Muscle layer of colon (tissue), 2 donors: ENCODE data around the gene DOK6.
"Not testable (repeated sequence)": the region's sequence is repeated elsewhere in the genome, so short reads cannot be mapped to it uniquely, and the experiment has no call there.

ENCODE experiments used
- H3K27ac ChIP-seq: one replicate; pipeline ENCODE4 v1.7.0; 2013; ENCODE audit warnings: low read depth, mild to moderate bottlenecking, low read length, moderate library complexity
- H3K27me3 ChIP-seq, 2 donors: one replicate each; pipeline ENCODE4 v1.7.0; 2013; ENCODE audit warnings: low read length in 2 of 2, mild to moderate bottlenecking in 2 of 2; ENCODE audit not compliant: insufficient read depth in 2 of 2, control insufficient read depth in 1 of 2
- H3K36me3 ChIP-seq: one replicate; pipeline ENCODE4 v1.7.0; 2013; ENCODE audit warnings: mild to moderate bottlenecking, low read length; ENCODE audit not compliant: insufficient read depth
- H3K4me1 ChIP-seq: one replicate; pipeline ENCODE4 v1.7.0; 2013; ENCODE audit warnings: mild to moderate bottlenecking, low read length; ENCODE audit not compliant: insufficient read depth
- H3K4me3 ChIP-seq, 2 donors: one replicate each; pipeline ENCODE4 v1.7.0; 2013; ENCODE audit warnings: low read length in 2 of 2, low read depth in 1 of 2, mild to moderate bottlenecking in 1 of 2, moderate library complexity in 1 of 2
- H3K9ac ChIP-seq: one replicate; pipeline ENCODE4 v1.7.0; 2013; ENCODE audit warnings: low read length
- H3K9me3 ChIP-seq: one replicate; pipeline ENCODE4 v1.7.0; 2013; ENCODE audit warnings: mild to moderate bottlenecking, low read length
- donor health status: abdominal sarcoma.
- donor health status: Adenocarcinoma of cecum.

Gene DOK6

DNA sequence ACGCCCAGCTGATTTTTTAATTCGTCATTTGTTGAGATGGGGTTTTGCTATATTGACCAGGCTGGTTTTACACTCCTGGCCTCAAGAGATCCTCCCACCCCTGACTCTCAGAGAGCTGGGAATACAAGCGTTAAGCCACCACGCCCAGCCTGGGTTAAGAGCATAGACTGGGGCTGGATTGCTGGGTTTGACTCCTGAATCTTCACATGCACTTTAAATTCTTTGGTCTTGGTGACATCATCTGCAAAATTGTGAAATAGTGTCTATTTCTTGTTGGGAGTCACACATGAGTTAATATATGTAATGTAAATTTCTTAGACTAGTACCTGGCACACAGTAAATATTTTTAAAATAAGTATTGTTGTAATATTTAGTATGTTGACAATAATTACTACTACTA lies 257.4 kb downstream of the DOK6 start:
- peaks cover 21% of the 10 kb centered on the region for H3K4me1 ChIP-seq
- no peak overlapping the region for H3K4me3 ChIP-seq
- H3K9ac ChIP-seq, result no peak overlapping the region
- no peaks in the 10 kb centered on the region for H3K36me3 ChIP-seq
- H3K9me3 ChIP-seq, result no peaks in the 10 kb centered on the region
- no peaks in the 10 kb centered on the region for H3K27me3 ChIP-seq
- no peak overlapping the region for H3K27ac ChIP-seq

DNA sequence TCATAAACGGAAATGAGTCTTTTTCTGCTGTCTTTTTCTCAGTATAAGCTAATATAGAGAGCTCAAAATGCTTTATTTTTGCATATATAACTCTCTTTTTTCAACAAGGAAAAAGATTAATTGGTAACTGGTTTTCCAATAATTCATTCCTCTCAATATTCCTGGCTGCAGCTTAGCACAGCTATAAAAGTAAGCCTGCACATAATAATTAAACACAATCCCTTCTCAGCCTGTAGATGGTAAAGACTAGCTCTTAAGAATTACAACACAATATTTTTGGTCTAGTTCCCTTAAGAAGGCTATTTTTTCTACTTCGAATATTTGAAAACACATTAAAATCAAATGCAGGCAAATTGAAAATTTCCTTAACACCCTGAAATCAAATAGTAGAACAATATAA lies 258.0 kb downstream of the DOK6 start:
- Histone ChIP-seq H3K9me3 (no peaks in the 10 kb centered on the region), H3K27ac (no peak overlapping the region), H3K4me1 (peaks cover 26% of the 10 kb centered on the region), H3K9ac (no peak overlapping the region), H3K36me3 (no peaks in the 10 kb centered on the region), H3K4me3 (no peak overlapping the region), H3K27me3 (no peaks in the 10 kb centered on the region)

DNA sequence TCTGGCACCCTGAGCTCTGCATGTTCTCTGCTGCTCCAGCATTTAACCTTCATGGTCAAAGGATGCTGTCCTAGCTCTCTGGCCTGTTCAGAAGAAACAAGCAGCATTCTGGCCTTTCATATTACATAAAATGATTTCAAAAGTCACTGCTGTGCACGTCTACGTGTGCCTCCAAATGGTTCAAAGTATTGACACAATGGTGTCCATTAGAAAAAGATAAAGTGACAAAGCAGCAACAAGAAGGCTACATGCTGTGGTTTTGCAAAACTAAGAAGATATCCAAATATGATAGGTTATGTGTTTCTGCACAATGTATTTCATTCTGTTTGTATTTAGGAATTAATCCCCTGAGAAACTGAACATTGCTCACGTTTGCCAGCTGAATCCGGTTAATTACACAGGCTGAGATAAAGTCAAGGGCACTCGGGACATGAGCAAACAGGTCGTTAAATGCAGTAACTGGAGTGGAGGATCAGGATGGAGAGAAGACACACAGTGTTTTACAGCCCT lies 258.5 kb downstream of the DOK6 start:
- no peaks in the 10 kb centered on the region for H3K27me3 ChIP-seq
- no peaks in the 10 kb centered on the region for H3K36me3 ChIP-seq

DNA sequence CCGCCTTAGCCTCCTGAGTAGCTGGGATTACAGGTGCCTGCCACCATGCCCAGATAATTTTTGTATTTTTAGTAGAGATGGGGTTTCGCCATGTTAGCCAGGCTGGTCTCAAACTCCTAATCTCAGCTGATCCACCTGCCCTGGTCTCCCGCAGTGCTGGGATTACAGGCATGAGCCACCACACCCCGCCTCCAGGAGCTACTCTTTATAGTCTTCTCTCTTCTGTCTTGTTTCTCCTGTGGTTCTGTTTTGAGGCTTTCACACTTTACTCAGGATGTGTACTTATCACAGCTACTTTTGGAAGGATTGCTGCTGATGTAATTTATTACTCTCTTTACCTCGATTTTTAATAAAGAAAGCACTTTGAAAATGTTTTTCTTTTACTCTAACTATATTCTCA lies 261.4 kb downstream of the DOK6 start:
- H3K9ac ChIP-seq, H3K9me3 ChIP-seq, H3K27me3 ChIP-seq, H3K4me3 ChIP-seq, H3K27ac ChIP-seq, H3K36me3 ChIP-seq: not testable (repeated sequence)
- H3K4me1 ChIP-seq, result peaks cover 26% of the 10 kb centered on the region

More for the DNA sequence above, 258.5 kb downstream of the DOK6 start:
- Histone ChIP-seq H3K4me1 (peaks cover 26% of the 10 kb centered on the region), H3K4me3 (no peak overlapping the region), H3K9me3 (no peaks in the 10 kb centered on the region), H3K9ac (no peak overlapping the region), H3K27ac (no peak overlapping the region)

DNA sequence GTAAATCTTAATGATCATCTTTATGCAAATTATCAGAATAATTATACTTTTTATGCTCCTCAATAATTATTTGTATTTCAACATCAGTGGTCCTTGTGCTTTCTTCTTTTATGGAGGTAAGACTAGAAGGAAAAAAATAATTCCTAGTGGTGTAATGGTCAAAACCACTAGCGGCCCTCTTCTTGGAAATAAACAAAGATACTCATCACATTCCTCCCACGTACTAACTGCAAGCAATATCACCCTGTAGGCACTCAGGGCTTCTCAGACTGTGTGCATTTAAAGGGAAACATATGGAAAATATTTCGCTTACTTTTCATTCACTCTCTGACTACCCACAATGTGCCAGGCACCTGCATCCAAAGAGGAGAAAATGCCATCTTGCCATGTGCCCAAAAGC lies 263.7 kb downstream of the DOK6 start:
- no peaks in the 10 kb centered on the region for H3K27me3 ChIP-seq
- peaks cover 15% of the 10 kb centered on the region for H3K4me1 ChIP-seq
- no peaks in the 10 kb centered on the region for H3K9me3 ChIP-seq
- no peak overlapping the region for H3K4me3 ChIP-seq
- H3K27ac ChIP-seq, result no peak overlapping the region
- H3K36me3 ChIP-seq, result no peaks in the 10 kb centered on the region
- no peak overlapping the region for H3K9ac ChIP-seq

DNA sequence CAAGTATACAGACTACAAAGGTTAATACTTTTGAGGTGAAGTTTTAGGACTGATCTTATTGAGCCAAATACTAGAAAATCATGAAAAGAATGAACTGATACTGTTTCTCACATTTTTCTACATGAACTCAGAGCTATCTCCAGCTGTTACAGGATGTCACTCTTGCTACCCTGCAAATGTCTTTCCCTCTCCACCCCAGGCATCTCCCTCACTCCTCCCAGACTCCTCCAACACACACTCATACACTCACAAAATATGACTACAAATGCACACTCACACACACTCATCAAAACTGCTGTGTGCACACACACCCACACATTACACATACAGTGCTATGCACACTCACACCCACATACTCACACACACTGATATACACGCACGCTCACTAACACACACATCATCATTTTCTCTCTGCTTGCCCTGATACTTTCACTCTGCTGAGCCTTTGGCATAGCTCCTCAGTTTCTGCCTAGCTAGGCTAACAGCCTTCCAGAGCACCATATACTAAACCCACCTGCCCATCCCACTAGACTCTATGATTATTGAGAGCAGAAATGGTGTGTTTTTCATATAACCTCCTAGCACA lies 273.7 kb downstream of the DOK6 start:
- Histone ChIP-seq H3K9ac (no peak overlapping the region), H3K4me3 (no peak overlapping the region), H3K36me3 (no peaks in the 10 kb centered on the region), H3K27me3 (no peaks in the 10 kb centered on the region), H3K9me3 (no peaks in the 10 kb centered on the region), H3K27ac (no peak overlapping the region), H3K4me1 (no peaks in the 10 kb centered on the region)

DNA sequence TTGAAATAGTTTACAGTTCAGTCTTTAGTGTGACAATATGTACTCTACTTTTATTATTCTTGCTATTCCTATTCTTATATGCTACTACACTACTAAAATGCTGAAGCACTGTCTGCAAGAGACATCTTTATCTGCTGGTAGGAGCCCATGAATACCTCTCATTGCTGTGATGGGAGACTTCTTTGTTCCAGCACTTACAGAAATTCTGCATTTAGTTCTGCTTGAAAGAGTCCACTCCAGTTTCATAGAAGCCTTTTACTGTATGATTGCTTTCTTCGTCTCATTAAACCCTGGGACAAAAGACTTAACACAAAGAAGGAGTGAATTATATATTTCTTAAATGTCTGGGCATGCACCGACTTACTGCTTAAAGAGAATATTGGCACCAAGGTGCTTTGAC lies 274.3 kb downstream of the DOK6 start:
- Histone ChIP-seq H3K9me3 (no peaks in the 10 kb centered on the region), H3K27me3 (no peaks in the 10 kb centered on the region), H3K36me3 (no peaks in the 10 kb centered on the region), H3K27ac (no peak overlapping the region), H3K4me1 (no peaks in the 10 kb centered on the region), H3K9ac (no peak overlapping the region), H3K4me3 (no peak overlapping the region)

DNA sequence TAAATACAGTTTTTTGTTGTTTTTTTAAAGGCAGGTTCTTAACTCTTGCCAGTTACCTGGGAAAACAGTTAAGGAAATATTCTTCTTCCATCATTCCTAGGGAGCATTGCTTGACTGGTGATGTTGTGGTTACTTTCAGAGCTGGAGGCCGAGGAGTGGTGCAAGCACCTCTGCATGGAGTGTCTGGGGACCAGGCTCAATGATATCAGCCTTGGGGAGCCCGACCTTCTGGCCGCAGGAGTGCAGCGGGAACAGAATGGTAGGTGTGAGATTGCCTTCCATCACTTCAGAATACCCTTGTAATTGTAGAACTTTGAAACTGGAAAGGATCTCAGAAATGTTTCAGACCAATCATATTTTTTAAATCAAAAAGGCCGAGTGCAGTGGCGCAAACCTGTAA lies 276.9 kb downstream of the DOK6 start:
- no peak overlapping the region for H3K9ac ChIP-seq
- no peaks in the 10 kb centered on the region for H3K27me3 ChIP-seq
- H3K4me3 ChIP-seq, result no peak overlapping the region
- no peaks in the 10 kb centered on the region for H3K36me3 ChIP-seq
- no peaks in the 10 kb centered on the region for H3K4me1 ChIP-seq
- no peaks in the 10 kb centered on the region for H3K9me3 ChIP-seq
- H3K27ac ChIP-seq, result no peak overlapping the region

DNA sequence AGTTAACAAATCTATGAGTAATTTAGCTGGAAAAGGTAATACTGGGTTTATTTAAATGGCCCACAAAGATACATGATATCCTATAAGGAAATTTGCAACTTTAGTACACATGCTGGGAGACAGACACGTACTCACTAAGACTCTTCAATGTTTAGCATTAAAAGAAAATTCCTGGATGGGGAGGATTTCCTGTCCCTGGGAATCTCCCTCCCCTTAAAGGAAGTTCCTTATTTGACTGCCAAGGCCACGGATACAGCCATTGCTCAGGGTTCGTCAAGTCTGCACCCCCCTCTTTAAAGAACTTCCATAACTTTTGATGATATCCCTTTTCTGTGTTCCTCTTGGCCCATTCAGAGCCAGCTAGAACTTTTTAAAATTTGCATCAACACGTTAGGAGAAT lies 279.4 kb downstream of the DOK6 start:
- H3K27me3 ChIP-seq, result no peaks in the 10 kb centered on the region
- H3K4me3 ChIP-seq, result no peak overlapping the region
- H3K9me3 ChIP-seq, result no peaks in the 10 kb centered on the region
- no peaks in the 10 kb centered on the region for H3K36me3 ChIP-seq
- H3K4me1 ChIP-seq, result no peaks in the 10 kb centered on the region
- H3K9ac ChIP-seq, result no peak overlapping the region
- H3K27ac ChIP-seq, result no peak overlapping the region

DNA sequence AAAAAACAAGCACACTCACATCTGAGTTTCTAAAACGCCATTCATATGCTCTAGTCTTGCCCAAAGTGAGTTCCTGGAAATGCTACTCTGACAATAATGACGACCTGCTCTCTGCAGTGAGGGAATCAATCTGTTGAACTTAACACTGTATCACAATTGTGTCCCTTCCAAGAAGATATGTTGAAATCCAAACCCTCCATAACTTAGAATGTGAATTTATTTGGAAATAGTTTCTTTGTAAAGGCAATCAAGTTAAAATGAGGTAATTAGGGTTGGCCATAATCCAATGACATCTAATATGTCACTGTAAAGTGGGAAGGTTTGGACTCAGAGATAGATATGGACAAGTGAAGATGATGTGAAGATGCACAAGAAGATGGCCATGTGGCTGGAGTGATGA lies 282.5 kb downstream of the DOK6 start:
- Histone ChIP-seq H3K27me3 (no peaks in the 10 kb centered on the region), H3K4me3 (no peak overlapping the region), H3K9ac (no peak overlapping the region), H3K9me3 (no peaks in the 10 kb centered on the region), H3K27ac (no peak overlapping the region), H3K4me1 (no peaks in the 10 kb centered on the region), H3K36me3 (no peaks in the 10 kb centered on the region)

DNA sequence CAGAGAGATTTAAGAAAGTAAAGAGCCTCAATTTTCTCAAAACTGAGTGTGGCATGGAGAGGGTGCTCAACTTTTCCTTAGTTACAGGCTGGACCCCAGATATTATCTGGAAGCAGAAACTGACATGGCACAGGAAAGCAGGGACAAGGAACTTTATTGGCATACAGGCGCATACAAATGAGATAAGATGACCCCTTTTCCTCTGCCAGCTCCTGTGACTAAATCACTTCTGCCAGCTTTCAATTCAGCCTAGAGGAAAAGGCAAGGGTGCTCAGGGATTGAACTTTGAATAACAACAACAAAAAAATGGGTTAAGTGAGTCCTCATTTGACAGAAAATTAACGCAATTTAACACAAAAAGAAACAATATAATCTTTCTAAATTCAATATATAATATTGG lies 284.1 kb downstream of the DOK6 start:
- H3K27me3 ChIP-seq, result no peaks in the 10 kb centered on the region
- no peak overlapping the region for H3K4me3 ChIP-seq
- no peak overlapping the region for H3K9ac ChIP-seq
- H3K4me1 ChIP-seq, result no peaks in the 10 kb centered on the region
- H3K27ac ChIP-seq, result no peak overlapping the region
- no peaks in the 10 kb centered on the region for H3K9me3 ChIP-seq
- H3K36me3 ChIP-seq, result no peaks in the 10 kb centered on the region

DNA sequence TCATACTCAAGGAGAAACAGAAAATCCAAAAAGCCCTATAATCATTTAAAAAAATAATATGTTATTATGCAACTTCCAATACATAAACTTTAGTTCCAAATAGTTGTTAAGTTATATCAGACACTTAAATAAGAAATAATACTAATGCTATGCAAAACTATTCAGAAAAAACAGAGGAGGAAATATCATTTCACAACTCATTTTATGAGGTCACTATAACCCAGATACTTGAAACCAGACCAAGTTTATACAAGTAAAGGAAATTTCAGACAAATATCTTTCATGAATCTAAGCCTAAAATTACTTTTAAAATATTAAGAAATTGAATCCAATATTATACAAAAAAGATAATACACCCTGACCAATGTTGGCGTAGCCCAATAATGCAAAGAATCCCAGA lies 286.2 kb downstream of the DOK6 start:
- no peak overlapping the region for H3K9ac ChIP-seq
- H3K9me3 ChIP-seq, result no peaks in the 10 kb centered on the region
- no peaks in the 10 kb centered on the region for H3K36me3 ChIP-seq
- H3K4me1 ChIP-seq, result no peaks in the 10 kb centered on the region
- no peak overlapping the region for H3K27ac ChIP-seq
- no peaks in the 10 kb centered on the region for H3K27me3 ChIP-seq
- no peak overlapping the region for H3K4me3 ChIP-seq
